HCT116 (cell line): ENCODE results near the gene ATG3. TPM values are rescaled to one million over a fixed set of nuclear protein-coding genes. Genes with fewer than 3 reads are reported as not detected.

Experiments used
- ATAC-seq: fragments of 200-7000 bp; cut with Tn5 transposase; 2 replicates; pipeline ENCODE4 v1.9.1; 2020; ENCODE audit warnings: mild to moderate bottlenecking, moderate library complexity
- BruUV-seq: library from RNA; stranded (reverse); fragments of 400-500 nt; replicated peaks from 2 replicates; lab custom pipeline; 2021; lab: Mats Ljungman, UMichigan
- CTCF ChIA-PET: fragments of 300-600 bp; sonication (Branson Sonifier 250); formaldehyde crosslinking; loops from one replicate; lab custom pipeline; 2021; ENCODE audit warnings: antibody characterized with exemption; lab: Charles Lee
- POLR2A ChIA-PET: fragments of 300-600, 350-600 bp; sonication (Branson Sonifier 250); formaldehyde crosslinking; loops from one replicate; lab custom pipeline; 2021; ENCODE audit warnings: antibody characterized with exemption; lab: Charles Lee
- RAD21 ChIA-PET, 2 experiments: fragments of 300-600 bp; sonication (Branson Sonifier 250); formaldehyde crosslinking; loops; one replicate each; lab custom pipeline; 2023; ENCODE audit warnings: low total read pairs in 2 of 2; ENCODE audit not compliant: uncharacterized antibody in 2 of 2, unreplicated experiment in 2 of 2, low non-redundant PET in 1 of 2; lab: Charles Lee
- DNase-seq: peaks from one replicate; pipeline ENCODE4 v3.0.0-alpha.2; 2010; ENCODE audit warnings: low read depth, low spot score
- H2AFZ ChIP-seq: fragments of 200-600 bp; shearing (Covaris generic), sonication (generic); 2 replicates; pipeline ENCODE4 v1.6.1; 2017; ENCODE audit warnings: low read depth, mixed run types, mixed read lengths, antibody characterized with exemption, low read length; ENCODE audit not compliant: poor library complexity, severe bottlenecking
- H3K27ac ChIP-seq: 2 replicates; pipeline ENCODE4 v1.5.1; 2012; ENCODE audit warnings: low read depth, low read length
- H3K27me3 ChIP-seq: fragments of 200-600 bp; sonication (generic); 2 replicates; pipeline ENCODE4 v1.6.1; 2016; ENCODE audit warnings: mixed run types, low read length, mixed read lengths; ENCODE audit not compliant: insufficient read depth
- H3K36me3 ChIP-seq, 2 experiments: fragments of 200-500 bp in 1 of 2; fragments of 200-600 bp in 1 of 2; sonication (Bioruptor generic) in 1 of 2; sonication (generic) in 1 of 2; 2 replicates each; pipeline versions ENCODE4 v1.5.1 to v1.6.1; 2014 to 2016; ENCODE audit warnings: low read length in 2 of 2, inconsistent platforms in 1 of 2, mixed read lengths in 1 of 2, mixed run types in 1 of 2; ENCODE audit not compliant: insufficient read depth in 2 of 2, control insufficient read depth in 1 of 2
- H3K4me1 ChIP-seq, 2 experiments: fragments of 200-600 bp in 1 of 2; sonication (generic) in 1 of 2; 2 replicates each; pipeline versions ENCODE4 v1.5.1 to v1.6.1; 2012 to 2017; ENCODE audit warnings: low read length in 2 of 2, inconsistent platforms in 1 of 2, mild to moderate bottlenecking in 1 of 2, mixed read lengths in 1 of 2, mixed run types in 1 of 2, moderate library complexity in 1 of 2; ENCODE audit not compliant: insufficient read depth in 2 of 2, control insufficient read depth in 1 of 2
- H3K4me2 ChIP-seq: fragments of 200-600 bp; sonication (generic); 2 replicates; pipeline ENCODE4 v1.6.1; 2017; ENCODE audit warnings: mixed run types, low read length, mixed read lengths
- H3K4me3 ChIP-seq, 2 experiments: fragments of 200-600 bp in 1 of 2; sonication (generic) in 1 of 2; replicated peaks in 1 of 2; 2 replicates each; pipeline ENCODE4 v1.5.1; 2011 to 2016; ENCODE audit warnings: low read length in 2 of 2, control low read depth in 1 of 2, low read depth in 1 of 2, mild to moderate bottlenecking in 1 of 2, mixed read lengths in 1 of 2, mixed run types in 1 of 2
- H3K79me2 ChIP-seq: fragments of 200-600 bp; sonication (generic); 2 replicates; pipeline ENCODE4 v1.6.1; 2017; ENCODE audit warnings: mild to moderate bottlenecking, mixed run types, low read length, moderate library complexity, mixed read lengths; ENCODE audit not compliant: insufficient read depth
- H3K9ac ChIP-seq: fragments of 200-600 bp; sonication (generic); 2 replicates; pipeline ENCODE4 v1.6.1; 2016; ENCODE audit warnings: low read length, mixed read lengths
- H3K9me2 ChIP-seq: fragments of 200-600 bp; sonication (generic), shearing (Covaris generic); 2 replicates; pipeline ENCODE4 v1.6.1; 2017; ENCODE audit warnings: mixed run types, mild to moderate bottlenecking, moderate library complexity; ENCODE audit not compliant: insufficient read depth
- H3K9me3 ChIP-seq, 2 experiments: fragments of 200-500 bp in 1 of 2; fragments of 200-600 bp in 1 of 2; sonication (Bioruptor generic) in 1 of 2; sonication (generic) in 1 of 2; 2 replicates each; pipeline ENCODE4 v1.6.1; 2014 to 2017; ENCODE audit warnings: low read length in 2 of 2, mixed read lengths in 2 of 2, inconsistent platforms in 1 of 2, low read depth in 1 of 2, mild to moderate bottlenecking in 1 of 2, mixed run types in 1 of 2, moderate library complexity in 1 of 2; ENCODE audit not compliant: control insufficient read depth in 1 of 2, insufficient read depth in 1 of 2
- H4K20me1 ChIP-seq: fragments of 200-600 bp; sonication (generic), shearing (Covaris generic); 2 replicates; pipeline ENCODE4 v1.6.1; 2017; ENCODE audit warnings: mixed run types, mild to moderate bottlenecking, moderate library complexity; ENCODE audit not compliant: insufficient read depth
- CBX3 ChIP-seq: IDR thresholded peaks from 2 replicates; pipeline ENCODE4 v1.6.1; 2012; ENCODE audit warnings: low read depth
- EZH2 ChIP-seq: fragments of 200-600 bp; sonication (generic); IDR thresholded peaks from 2 replicates; pipeline ENCODE4 v1.6.1; 2017; ENCODE audit warnings: antibody characterized with exemption, mixed run types
- FOSL1 ChIP-seq: IDR thresholded peaks from 2 replicates; pipeline ENCODE4 v1.6.1; 2012; ENCODE audit warnings: low read depth
- intact Hi-C: fragments of 100-400 bp; cut with micrococcal nuclease; formaldehyde crosslinking; loops from 2 replicates; pipeline ENCODE4 v1.10.0; 2022
- total RNA-seq: library from RNA; stranded (reverse); gene quantifications from one replicate; pipeline ENCODE4 v1.2.1, GENCODE V29; 2021; ENCODE audit not compliant: unreplicated experiment
- TF ChIP-seq, protein P1 (sequence below): IDR thresholded peaks from 2 replicates; pipeline ENCODE4 v1.6.1; 2012
- TF ChIP-seq, protein P2 (sequence below): IDR thresholded peaks from 2 replicates; pipeline ENCODE4 v1.6.1; 2011; ENCODE audit warnings: mild to moderate bottlenecking, low read length, moderate library complexity; ENCODE audit not compliant: insufficient replicate concordance; ENCODE audit errors: extremely low read depth
- TF ChIP-seq, protein P3 (sequence below): IDR thresholded peaks from 2 replicates; pipeline ENCODE4 v1.6.1; 2012; ENCODE audit warnings: low read depth

ATG3 gene
- total RNA-seq, 1 experiment from 2014 or later = 56.4 TPM

DNA sequence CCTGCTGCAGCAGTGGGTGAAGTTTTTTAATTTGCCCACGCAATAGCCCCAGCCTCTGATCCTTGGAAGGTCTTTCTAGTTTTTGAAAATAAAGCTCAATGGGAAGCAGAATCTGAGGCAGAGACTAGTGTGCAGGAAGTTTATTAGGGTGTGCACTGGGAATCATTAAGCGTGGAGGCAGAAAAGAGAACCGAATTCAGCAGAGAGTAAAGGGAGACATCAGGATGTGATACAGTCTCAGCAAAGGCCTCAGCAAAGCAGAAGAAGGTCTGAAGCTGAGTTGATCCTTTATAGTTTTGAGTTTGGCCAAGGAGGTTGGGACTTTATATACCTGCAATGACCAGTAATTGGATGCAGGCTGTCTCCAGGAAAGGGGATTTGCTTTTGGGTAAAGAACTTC lies 57.6 kb downstream of the ATG3 start:
- BruUV-seq = no TSS peak
- H3K9me2 ChIP-seq = no peaks in the 10 kb centered on the region
- H2AFZ ChIP-seq = no peak overlapping the region
- H4K20me1 ChIP-seq = no peaks in the 10 kb centered on the region
- ATAC-seq = no peak
- H3K27me3 ChIP-seq = no peaks in the 10 kb centered on the region
- POLR2A ChIA-PET = no interaction called here
- no peak overlapping the region for H3K4me3 ChIP-seq
- DNase-seq = no peak
- H3K4me2 ChIP-seq = no peak overlapping the region
- CTCF ChIA-PET = no interaction called here
- H3K9me3 ChIP-seq = no peaks in the 10 kb centered on the region
- RAD21 ChIA-PET = no interaction called here
- H3K4me1 ChIP-seq = no peaks in the 10 kb centered on the region
- H3K27ac ChIP-seq = no peak overlapping the region
- TF ChIP-seq, protein P1, sequence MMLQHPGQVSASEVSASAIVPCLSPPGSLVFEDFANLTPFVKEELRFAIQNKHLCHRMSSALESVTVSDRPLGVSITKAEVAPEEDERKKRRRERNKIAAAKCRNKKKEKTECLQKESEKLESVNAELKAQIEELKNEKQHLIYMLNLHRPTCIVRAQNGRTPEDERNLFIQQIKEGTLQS = no peak
- TF ChIP-seq, protein P2, sequence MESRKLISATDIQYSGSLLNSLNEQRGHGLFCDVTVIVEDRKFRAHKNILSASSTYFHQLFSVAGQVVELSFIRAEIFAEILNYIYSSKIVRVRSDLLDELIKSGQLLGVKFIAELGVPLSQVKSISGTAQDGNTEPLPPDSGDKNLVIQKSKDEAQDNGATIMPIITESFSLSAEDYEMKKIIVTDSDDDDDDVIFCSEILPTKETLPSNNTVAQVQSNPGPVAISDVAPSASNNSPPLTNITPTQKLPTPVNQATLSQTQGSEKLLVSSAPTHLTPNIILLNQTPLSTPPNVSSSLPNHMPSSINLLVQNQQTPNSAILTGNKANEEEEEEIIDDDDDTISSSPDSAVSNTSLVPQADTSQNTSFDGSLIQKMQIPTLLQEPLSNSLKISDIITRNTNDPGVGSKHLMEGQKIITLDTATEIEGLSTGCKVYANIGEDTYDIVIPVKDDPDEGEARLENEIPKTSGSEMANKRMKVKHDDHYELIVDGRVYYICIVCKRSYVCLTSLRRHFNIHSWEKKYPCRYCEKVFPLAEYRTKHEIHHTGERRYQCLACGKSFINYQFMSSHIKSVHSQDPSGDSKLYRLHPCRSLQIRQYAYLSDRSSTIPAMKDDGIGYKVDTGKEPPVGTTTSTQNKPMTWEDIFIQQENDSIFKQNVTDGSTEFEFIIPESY = no peak
- TF ChIP-seq CBX3 (no peak), FOSL1 (no peak), EZH2 (no peak)
- TF ChIP-seq, protein P3, sequence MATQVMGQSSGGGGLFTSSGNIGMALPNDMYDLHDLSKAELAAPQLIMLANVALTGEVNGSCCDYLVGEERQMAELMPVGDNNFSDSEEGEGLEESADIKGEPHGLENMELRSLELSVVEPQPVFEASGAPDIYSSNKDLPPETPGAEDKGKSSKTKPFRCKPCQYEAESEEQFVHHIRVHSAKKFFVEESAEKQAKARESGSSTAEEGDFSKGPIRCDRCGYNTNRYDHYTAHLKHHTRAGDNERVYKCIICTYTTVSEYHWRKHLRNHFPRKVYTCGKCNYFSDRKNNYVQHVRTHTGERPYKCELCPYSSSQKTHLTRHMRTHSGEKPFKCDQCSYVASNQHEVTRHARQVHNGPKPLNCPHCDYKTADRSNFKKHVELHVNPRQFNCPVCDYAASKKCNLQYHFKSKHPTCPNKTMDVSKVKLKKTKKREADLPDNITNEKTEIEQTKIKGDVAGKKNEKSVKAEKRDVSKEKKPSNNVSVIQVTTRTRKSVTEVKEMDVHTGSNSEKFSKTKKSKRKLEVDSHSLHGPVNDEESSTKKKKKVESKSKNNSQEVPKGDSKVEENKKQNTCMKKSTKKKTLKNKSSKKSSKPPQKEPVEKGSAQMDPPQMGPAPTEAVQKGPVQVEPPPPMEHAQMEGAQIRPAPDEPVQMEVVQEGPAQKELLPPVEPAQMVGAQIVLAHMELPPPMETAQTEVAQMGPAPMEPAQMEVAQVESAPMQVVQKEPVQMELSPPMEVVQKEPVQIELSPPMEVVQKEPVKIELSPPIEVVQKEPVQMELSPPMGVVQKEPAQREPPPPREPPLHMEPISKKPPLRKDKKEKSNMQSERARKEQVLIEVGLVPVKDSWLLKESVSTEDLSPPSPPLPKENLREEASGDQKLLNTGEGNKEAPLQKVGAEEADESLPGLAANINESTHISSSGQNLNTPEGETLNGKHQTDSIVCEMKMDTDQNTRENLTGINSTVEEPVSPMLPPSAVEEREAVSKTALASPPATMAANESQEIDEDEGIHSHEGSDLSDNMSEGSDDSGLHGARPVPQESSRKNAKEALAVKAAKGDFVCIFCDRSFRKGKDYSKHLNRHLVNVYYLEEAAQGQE = no peak
- no peaks in the 10 kb centered on the region for H3K36me3 ChIP-seq
- H3K9ac ChIP-seq = no peak overlapping the region
- H3K79me2 ChIP-seq = no peaks in the 10 kb centered on the region
- intact Hi-C loops = no loop called here
